BLaER1 (cell line): ENCODE data around the gene MAP3K13.
"Not testable (repeated sequence)": the region's sequence is repeated elsewhere in the genome, so short reads cannot be mapped to it uniquely, and the experiment has no call there.

Source experiments
- H3K27ac ChIP-seq: shearing (Covaris generic); formaldehyde crosslinking; 2 replicates; pipeline ENCODE4 v1.8.1; 2022
- H3K27me3 ChIP-seq: shearing (Covaris generic); formaldehyde crosslinking; 2 replicates; pipeline ENCODE4 v1.8.1; 2022
- H3K36me3 ChIP-seq: shearing (Covaris generic); formaldehyde crosslinking; 2 replicates; pipeline ENCODE4 v1.8.1; 2022
- H3K4me1 ChIP-seq: shearing (Covaris generic); formaldehyde crosslinking; 2 replicates; pipeline ENCODE4 v1.8.1; 2022
- H3K4me2 ChIP-seq: shearing (Covaris generic); formaldehyde crosslinking; 2 replicates; pipeline ENCODE4 v1.8.1; 2022
- H3K4me3 ChIP-seq: shearing (Covaris generic); formaldehyde crosslinking; 2 replicates; pipeline ENCODE4 v1.8.1; 2022
- H3K9ac ChIP-seq: shearing (Covaris generic); formaldehyde crosslinking; 2 replicates; pipeline ENCODE4 v1.8.1; 2022
- H3K9me3 ChIP-seq: shearing (Covaris generic); formaldehyde crosslinking; 2 replicates; pipeline ENCODE4 v1.8.1; 2022
- H4K20me1 ChIP-seq: shearing (Covaris generic); formaldehyde crosslinking; 2 replicates; pipeline ENCODE4 v1.8.1; 2022
- Cebpa-rat ChIP-seq: shearing (Covaris generic); IDR thresholded peaks from 2 replicates; pipeline ENCODE4 v1.8.1; 2022

MAP3K13 gene

GRCh38 chr3:185409957-185410356 is 47.0 kb downstream of the MAP3K13 start:
- no peak overlapping the region for H3K4me2 ChIP-seq

GRCh38 chr3:185411133-185411532 is 48.2 kb downstream of the MAP3K13 start:
- Histone ChIP-seq H3K27ac (no peak overlapping the region), H3K4me2 (no peak overlapping the region), H3K27me3 (no peaks in the 10 kb centered on the region), H4K20me1 (no peaks in the 10 kb centered on the region), H3K9ac (no peak overlapping the region), H3K9me3 (no peaks in the 10 kb centered on the region), H3K4me1 (no peaks in the 10 kb centered on the region), H3K4me3 (no peak overlapping the region), H3K36me3 (no peaks in the 10 kb centered on the region)
- no peak for TF ChIP-seq Cebpa-rat

More at GRCh38 chr3:185409957-185410356, 47.0 kb downstream of the MAP3K13 start:
- H3K4me3 ChIP-seq = no peak overlapping the region
- H3K9ac ChIP-seq = no peak overlapping the region
- no peaks in the 10 kb centered on the region for H3K9me3 ChIP-seq
- no peak overlapping the region for H3K27ac ChIP-seq
- no peaks in the 10 kb centered on the region for H4K20me1 ChIP-seq
- no peaks in the 10 kb centered on the region for H3K4me1 ChIP-seq
- no peaks in the 10 kb centered on the region for H3K36me3 ChIP-seq
- no peak for TF ChIP-seq Cebpa-rat
- H3K27me3 ChIP-seq = no peaks in the 10 kb centered on the region

GRCh38 chr3:185416513-185416912 is 53.6 kb downstream of the MAP3K13 start:
- H3K27ac ChIP-seq = no peak overlapping the region
- H3K4me1 ChIP-seq = peaks cover 7% of the 10 kb centered on the region
- H3K9ac ChIP-seq = no peak overlapping the region
- no peak overlapping the region for H3K4me2 ChIP-seq
- no peak for TF ChIP-seq Cebpa-rat
- H3K4me3 ChIP-seq = no peak overlapping the region
- H3K9me3 ChIP-seq = no peaks in the 10 kb centered on the region
- H4K20me1 ChIP-seq = no peaks in the 10 kb centered on the region
- H3K27me3 ChIP-seq = no peaks in the 10 kb centered on the region
- H3K36me3 ChIP-seq = no peaks in the 10 kb centered on the region

DNA sequence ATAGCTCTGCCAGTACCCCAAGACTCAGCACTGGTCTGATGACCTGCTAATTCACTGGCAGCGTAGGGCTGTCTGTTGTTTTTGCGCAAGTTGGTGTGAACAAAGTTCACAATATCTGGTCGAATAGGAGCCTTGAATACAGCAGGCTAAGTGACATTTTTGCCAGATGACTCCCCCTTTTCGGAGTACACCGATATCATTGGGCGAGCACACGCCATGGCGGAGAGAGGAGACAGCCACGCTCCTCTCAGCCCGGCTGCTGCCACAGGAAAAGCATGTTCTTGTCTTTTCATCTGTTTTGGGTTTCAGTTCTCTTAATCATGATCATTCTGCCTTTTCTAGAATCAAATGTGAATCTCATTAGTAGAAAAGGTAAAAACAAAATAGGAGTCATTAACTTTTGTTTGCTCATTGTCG is 55.6 kb downstream of the MAP3K13 start:
- H3K4me2 ChIP-seq, H3K36me3 ChIP-seq, H3K27ac ChIP-seq, H3K4me3 ChIP-seq, H3K4me1 ChIP-seq, H3K9me3 ChIP-seq, H3K27me3 ChIP-seq, H3K9ac ChIP-seq, H4K20me1 ChIP-seq: not testable (repeated sequence)

GRCh38 chr3:185420762-185421161 is 57.8 kb downstream of the MAP3K13 start:
- Histone ChIP-seq H3K36me3 (no peaks in the 10 kb centered on the region), H3K4me2 (peak overlapping the region; percentile 15; the same call in 1 of the 2 replicates), H3K27me3 (no peaks in the 10 kb centered on the region), H3K9me3 (no peaks in the 10 kb centered on the region), H3K4me1 (peaks cover 7% of the 10 kb centered on the region), H3K9ac (no peak overlapping the region), H3K27ac (no peak overlapping the region), H4K20me1 (no peaks in the 10 kb centered on the region), H3K4me3 (no peak overlapping the region)
- no peak for TF ChIP-seq Cebpa-rat

DNA sequence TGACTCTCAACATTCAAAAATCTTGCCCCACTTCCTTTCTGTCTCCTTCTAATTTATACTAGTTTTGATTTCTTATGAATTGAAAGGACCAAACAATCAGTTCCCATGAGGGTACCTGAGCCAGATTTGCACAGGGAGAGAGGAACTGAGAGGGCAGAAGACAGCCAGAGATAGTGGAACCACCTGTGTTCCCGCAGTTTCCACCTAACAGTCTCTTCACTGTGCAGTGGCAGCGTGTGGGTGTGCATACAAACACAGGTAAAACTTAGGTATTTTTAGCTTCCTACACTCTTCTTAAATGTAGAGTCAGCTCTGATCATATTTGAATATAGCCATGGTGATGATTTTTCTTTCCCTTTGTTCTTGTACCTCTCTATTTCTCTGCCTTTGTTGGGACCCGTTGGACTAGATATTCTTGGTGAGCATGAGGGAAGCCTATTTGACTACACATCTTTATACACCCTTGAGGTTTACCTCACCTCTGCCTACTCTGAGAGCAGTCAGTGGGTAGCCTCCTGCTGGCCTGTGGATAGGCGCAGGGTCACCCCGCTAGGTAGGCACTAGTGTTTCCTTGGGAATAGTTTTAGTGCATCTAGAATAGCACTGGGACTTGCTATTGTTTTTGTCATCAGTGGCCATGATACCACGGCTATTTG is 58.8 kb downstream of the MAP3K13 start:
- Histone ChIP-seq H3K36me3 (no peaks in the 10 kb centered on the region), H3K9ac (no peak overlapping the region), H3K4me1 (peaks cover 7% of the 10 kb centered on the region), H3K27ac (no peak overlapping the region), H3K4me3 (no peak overlapping the region), H3K9me3 (no peaks in the 10 kb centered on the region), H4K20me1 (no peaks in the 10 kb centered on the region), H3K27me3 (no peaks in the 10 kb centered on the region), H3K4me2 (no peak overlapping the region)
- no peak for TF ChIP-seq Cebpa-rat

DNA sequence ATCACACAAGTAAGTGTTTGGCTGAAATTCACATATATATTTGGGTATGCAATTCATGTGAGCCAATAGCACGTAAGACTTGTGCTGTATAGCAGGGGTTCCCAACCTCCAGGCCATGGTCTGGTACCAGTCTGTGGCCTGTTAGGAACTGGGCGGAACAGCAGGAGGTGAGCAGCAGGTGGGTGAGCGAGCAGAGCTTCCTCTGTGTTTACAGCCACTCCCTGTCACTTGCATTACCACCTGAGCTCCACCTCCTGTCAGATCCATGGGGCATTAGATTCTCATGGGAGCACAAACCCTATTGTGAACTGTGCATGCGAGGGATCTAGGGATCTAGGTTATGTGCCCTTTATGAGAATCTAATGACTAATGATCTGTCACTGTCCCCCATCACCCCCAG is 59.7 kb downstream of the MAP3K13 start:
- Histone ChIP-seq H3K27me3 (no peaks in the 10 kb centered on the region), H3K36me3 (no peaks in the 10 kb centered on the region), H3K4me3 (no peak overlapping the region), H3K9me3 (no peaks in the 10 kb centered on the region), H3K9ac (no peak overlapping the region), H3K27ac (no peak overlapping the region), H3K4me2 (no peak overlapping the region), H3K4me1 (peaks cover 7% of the 10 kb centered on the region), H4K20me1 (no peaks in the 10 kb centered on the region)
- TF ChIP-seq Cebpa-rat = no peak

DNA sequence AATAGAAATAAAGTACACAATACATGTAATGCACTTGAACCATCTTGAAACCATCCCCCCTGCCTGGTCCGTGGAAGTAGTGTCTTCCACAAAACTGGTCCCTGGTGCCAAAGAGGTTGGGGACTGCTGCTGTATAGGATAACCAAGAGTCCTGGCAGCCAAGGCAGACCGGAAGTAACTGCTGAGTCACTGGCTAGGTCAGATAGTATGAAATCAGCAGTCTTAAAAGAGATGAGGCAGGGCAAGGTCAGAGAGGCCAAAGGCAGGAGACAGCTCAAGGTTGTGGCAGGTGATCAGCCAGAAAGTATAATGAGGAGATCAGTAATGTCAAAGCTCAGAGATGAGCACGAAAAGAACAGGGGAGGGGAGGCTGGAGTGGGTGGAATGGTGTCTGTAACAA is 60.2 kb downstream of the MAP3K13 start:
- no peak overlapping the region for H3K27ac ChIP-seq
- H3K4me1 ChIP-seq = peaks cover 7% of the 10 kb centered on the region
- H3K4me3 ChIP-seq = no peak overlapping the region
- H3K4me2 ChIP-seq = no peak overlapping the region
- H3K36me3 ChIP-seq = no peaks in the 10 kb centered on the region
- no peaks in the 10 kb centered on the region for H4K20me1 ChIP-seq
- no peaks in the 10 kb centered on the region for H3K27me3 ChIP-seq
- H3K9ac ChIP-seq = no peak overlapping the region
- no peaks in the 10 kb centered on the region for H3K9me3 ChIP-seq
- TF ChIP-seq Cebpa-rat = no peak

GRCh38 chr3:185424435-185424834 is 61.5 kb downstream of the MAP3K13 start:
- H3K27me3 ChIP-seq = no peaks in the 10 kb centered on the region
- H3K27ac ChIP-seq = no peak overlapping the region
- H4K20me1 ChIP-seq = no peaks in the 10 kb centered on the region
- H3K4me2 ChIP-seq = no peak overlapping the region
- no peaks in the 10 kb centered on the region for H3K36me3 ChIP-seq
- no peak overlapping the region for H3K9ac ChIP-seq
- H3K9me3 ChIP-seq = no peaks in the 10 kb centered on the region
- H3K4me3 ChIP-seq = no peak overlapping the region
- TF ChIP-seq Cebpa-rat = no peak
- peaks cover 7% of the 10 kb centered on the region for H3K4me1 ChIP-seq

DNA sequence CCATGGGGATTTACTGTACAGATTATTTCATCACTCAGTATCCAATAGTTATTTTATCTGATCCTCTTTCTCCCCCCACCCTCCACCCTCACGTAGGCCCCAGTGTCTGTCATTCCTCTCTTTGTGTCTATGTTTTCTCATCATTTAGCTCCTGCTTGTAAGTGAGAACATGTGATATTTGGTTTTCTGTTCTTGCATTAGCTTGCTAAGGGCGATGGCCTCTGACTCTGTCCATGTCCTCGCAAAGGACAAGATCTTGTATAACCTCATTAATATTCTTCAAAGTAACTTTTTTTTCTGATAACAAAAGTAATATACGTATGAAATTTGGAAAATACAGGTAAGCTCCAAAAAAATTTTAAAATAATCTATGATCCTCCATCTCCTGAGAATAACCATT is 67.4 kb downstream of the MAP3K13 start:
- Histone ChIP-seq H3K27me3 (no peaks in the 10 kb centered on the region), H3K27ac (no peak overlapping the region), H3K4me1 (no peaks in the 10 kb centered on the region), H3K9me3 (no peaks in the 10 kb centered on the region), H3K9ac (no peak overlapping the region), H3K36me3 (no peaks in the 10 kb centered on the region), H3K4me3 (no peak overlapping the region), H4K20me1 (no peaks in the 10 kb centered on the region), H3K4me2 (no peak overlapping the region)
- TF ChIP-seq Cebpa-rat = no peak
